HG03575 (cell line): ENCODE data around the gene SETD7.

Source experiments
- ATAC-seq: cut with Tn5 transposase; IDR thresholded peaks from one replicate; pipeline ENCODE4 v1.9.1; 2021; ENCODE audit not compliant: unreplicated experiment, insufficient number of reproducible peaks, low FRiP score; ENCODE audit errors: extremely low read depth

SETD7 gene

DNA sequence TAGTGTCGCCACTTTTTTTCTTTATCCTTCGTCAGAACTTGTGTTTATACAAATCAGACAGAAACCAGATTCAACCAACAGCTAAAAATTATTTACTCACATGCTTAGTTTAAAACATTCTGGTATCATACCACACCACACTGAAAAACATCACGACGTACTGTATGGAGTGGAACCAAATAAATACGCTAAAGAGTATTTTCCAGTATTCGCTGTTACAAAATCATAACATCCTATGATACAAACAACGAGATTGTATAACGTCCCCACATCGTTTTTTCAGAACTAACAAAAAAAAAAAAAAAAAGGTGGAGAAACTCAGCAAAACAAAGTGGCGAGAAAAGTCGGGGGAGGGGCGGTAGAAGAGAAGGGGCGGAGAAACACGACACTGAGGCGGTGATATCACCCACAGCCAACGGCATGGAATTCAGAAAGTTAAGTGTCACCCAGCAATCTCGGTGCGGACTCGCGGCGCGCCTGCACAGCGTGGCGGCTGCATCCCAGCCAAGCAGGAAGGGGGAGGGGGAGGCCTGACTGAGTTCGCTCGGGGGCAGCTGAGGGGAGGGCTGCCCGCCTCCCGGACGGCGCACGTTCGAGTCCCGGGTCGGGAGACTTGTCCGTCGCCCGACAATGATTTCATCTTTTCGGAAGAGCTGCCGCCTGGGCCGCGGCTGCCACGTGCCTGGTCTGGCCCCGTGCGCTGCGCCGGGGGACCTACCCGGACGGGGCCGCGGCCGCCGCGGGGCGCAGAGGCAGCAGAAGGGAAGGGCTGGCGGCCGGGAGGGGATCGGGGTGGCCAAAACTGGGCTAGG, 920 bp downstream of the SETD7 start:
- ATAC-seq = no peak

DNA sequence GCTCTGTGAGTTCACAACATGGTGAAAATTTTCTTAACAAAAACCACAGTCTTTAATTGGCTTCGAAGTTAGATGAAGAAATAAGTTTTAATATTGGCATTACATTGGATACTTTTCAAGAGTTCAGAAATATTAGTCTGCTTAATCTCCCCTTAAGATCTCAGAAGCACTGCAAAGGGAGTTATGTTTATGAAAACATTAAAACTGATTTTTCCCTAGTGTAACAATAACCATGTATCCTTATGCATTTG, 1.5 kb downstream of the SETD7 start:
- no peak for ATAC-seq

DNA sequence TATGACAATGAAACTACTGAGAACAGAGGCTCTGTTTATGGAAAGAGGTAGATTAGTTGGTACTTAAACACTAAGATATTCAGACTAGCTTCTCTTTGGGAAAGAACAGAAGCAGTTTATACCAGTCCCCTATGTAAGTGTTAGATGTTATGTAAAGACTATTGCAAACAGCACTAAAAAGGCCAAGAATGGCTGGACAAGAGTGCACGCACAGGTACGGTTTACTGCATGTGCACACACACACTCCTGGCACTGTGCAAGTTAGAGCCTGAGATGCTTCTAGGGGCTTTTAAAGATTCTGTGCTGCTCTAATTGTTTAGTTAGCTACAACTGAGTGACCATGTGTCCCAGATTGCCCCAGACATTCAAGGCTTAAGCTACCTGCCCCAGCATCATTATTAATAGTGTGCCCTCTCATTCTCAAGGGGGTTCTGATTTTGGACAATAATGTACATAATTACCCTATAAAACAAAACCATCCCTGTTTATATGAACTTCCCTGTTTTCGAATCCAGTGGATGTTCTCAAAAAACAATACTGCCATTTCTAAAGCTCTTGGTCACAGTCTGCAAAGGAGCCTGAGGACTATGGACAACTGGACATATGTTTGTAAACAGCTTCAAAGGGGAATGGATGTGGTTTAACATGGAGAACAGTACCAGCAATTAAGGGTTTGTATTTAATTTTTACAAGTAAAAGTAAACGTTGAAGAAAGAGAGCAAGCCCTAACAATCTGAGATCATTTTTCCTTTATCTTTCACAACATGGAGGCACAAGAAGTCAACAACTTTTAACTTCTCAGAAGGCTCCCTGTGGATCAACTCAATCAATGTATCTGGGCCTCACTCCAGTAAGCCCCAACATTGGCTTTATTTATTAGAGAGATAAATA, 2.0 kb downstream of the SETD7 start:
- ATAC-seq = no peak

DNA sequence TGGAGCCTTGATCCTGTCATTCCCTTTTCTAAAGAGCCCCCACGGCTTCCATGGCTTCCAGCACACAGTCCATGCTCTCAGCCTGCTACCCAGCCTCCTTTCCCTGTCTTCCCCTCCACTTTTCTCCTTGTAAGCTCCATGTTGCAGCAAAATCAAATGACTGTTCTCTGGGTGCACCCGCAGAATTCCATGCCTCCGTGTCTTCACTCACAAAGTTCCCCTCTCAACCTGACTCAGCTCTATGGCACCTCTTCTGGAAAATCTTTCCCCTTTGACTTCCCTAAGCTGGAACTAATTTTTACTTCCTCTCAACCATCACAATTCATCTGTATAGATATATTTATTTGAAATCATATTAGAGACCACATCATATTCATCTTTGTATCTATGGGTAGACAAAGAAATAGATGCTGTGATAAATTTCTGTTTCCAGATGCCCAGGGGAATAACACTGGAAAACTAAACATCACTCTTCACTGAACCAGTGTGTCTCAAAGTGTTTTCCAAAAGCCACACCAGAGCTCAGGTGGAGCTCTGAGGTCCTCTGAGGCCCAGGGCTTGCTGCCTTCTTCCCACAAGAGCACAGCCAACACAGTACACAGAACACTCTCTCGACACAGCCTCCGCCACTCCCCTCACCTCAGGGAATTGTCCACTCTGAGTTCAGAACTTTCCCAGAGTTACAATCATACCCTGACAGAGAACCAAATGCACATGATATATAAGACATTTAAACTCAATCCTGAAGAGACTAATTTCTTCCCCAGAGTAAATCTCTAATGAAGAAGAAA, 3.3 kb downstream of the SETD7 start:
- ATAC-seq = no peak

DNA sequence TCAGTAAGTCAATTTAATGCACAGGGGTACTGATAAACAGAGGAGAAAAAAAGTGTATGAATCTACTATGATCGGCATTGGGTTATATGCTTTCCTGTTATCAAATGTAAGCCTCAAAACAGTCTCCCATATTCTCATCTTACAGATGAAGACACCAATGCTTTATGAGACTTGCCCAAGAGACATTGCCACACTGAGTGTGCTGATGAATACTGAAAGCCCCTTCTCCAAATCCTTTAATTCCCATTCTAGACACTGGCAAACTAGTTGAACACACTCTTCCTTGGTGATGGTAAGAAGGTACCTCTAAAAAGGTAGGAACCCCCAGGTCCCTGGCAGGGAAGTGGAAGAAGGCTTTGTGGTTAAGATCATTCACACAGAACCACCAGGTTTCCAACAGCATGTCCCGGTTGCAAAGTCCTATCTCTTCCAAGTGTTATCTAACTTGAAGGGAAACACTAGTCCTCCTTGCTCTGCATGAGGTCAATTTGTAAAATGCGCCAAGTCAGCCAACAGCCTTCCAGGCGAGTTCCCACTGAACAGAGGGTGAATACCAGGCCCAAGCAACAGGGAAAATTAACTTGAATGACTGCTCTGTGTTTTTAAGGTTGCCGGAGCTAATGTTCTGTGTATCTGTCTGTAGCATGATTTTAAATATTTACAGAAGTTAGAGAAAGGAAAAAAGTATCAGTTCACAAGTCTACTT, 5.1 kb downstream of the SETD7 start:
- no peak for ATAC-seq

DNA sequence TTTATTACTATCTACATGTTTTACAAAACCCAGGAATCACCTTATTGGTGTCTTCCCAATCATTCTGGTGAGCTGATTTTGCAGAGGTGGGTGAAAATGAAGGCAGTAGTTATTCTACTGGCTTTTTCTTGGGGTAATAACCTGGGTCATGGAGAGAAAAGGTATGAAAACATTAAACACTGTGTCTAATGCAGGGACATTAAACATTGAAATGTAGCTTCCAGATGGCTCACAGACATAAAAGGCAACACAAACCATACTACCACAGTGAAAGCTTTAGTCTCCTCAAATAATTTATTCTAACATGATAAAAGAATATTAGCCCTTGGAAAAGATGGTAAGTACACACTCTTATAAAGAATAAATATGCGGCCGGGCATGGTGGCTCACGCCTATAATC, 8.0 kb downstream of the SETD7 start:
- ATAC-seq = no peak

DNA sequence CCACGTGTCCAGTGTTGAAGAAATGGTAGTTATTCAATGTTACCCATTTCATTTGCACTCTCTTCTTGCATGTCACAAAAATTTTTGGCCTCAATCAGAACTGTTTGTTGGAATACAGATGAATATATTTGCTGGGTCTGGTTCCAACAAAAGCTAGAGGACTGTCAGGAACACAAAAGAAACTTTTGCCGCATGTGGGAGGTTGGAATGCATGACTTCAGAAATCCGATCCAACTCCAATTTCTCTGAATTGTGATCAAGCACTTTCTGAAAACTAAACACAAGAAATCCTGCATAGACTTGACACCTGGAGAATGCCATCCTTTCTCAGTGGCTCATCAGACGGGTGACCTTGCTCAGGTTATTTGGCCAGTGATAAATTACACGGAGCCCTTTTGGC, 15.4 kb downstream of the SETD7 start:
- ATAC-seq = no peak

DNA sequence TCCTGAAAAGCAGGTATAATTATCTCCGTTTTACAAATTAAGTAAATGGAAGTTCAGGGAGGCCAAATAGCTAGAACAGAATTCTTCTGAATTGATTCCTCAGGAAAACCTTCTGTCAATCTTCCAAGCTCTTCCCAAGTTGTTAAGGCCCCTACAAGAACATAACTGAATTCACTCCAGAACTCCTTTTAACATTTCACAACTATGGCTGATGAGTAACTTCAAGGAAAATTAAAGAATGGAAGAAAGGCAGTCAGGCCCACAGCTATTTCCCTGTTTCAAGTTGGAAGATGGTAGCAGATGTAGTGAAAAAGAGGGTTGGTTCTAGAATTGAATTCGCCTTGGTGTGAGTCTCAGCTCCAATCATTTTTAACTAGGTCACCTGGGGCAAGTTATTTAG, 15.9 kb downstream of the SETD7 start:
- ATAC-seq = no peak

DNA sequence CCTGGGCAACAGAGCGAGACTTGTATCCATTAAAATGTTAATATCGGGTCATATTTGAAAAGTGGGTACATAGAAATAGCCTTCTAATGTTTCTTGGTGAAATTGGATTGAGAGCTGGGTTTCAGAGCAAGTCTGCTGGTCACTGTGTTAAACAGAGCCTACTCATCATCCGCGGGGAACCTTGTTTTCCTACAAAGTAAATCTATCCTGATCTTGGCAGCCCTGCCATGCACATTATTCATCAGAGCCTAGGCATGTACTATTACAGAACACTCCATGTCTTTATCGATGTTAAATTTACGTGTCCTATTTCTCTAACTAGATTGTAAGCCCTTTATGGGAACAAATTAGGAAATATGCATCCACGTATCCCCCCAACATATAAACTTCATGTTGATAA, 18.7 kb downstream of the SETD7 start:
- no peak for ATAC-seq

DNA sequence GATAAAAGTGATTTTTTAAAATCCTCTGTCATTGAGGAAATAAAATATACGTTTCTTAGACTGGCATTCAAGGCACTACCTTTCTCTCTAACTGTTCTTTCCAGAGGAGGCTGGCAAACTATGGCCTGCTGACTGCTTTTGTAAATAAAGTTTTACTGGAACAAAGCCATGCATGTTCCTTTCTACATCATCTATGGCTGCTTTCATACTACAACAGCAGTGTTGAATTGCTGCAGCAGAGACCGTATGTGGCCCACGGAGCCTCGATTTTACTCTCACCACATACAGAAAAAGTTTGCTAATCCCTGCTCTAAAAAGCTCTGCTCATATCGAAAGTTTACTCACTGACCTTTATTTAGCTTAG, 20.2 kb downstream of the SETD7 start:
- ATAC-seq = no peak

DNA sequence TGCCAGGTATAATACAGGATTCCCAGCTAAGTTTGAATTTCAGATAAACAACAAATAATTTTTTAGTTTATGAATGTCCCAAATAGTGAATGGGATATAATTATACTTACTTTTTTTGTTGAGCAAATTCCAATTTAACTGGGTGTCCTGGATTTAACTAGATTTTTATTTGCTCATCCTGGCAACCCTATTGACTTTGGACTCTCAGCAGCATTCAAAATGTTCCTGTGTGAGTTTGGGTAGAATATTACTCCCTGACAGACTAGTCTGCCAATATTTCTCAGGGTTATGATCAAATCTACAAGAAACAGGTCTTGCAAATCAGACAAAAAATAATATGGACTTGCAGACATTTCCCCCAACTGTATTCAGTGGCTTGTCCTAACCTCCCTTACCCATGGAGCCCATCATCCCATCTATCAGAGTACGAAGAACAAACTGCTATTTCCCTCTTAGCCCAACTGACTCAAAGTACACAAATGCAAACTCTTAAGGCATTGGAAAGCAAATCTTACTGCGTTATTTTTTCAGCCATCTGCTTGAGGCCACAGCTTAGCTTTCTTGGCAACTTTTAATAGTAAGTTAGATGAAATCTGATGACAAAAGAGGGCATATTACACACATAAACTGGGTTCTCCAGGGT, 20.7 kb downstream of the SETD7 start:
- ATAC-seq = no peak

DNA sequence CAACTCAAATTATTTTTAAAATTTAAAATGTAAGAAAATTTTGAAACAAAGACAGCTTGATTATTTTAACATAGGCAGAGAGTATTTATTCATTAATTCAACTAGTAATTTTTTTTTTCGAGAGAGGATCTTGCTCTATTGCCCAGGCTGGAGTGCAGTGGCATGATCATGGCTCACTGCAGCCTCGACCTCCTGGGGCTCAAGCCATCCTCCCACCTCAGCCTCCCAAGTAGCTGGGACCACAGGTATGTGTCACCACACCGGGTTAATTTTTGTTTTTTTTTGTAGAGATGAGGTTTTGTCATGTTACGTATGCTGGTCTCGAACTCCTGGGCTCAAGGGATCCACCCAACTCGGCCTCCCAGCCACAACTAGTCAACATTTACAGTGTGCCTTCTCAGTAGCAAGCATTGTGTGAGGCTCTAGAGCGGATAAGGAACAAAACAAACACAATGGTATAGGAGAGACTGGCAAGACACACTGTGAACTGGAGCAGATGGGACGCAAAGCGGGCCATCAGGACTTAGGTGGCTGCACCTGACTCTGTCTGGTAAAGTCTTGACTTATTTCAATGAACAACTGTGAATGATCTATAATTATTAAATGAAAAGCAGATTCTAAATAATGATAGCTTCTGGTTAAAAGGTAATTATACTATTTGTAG, 21.6 kb downstream of the SETD7 start:
- no peak for ATAC-seq

DNA sequence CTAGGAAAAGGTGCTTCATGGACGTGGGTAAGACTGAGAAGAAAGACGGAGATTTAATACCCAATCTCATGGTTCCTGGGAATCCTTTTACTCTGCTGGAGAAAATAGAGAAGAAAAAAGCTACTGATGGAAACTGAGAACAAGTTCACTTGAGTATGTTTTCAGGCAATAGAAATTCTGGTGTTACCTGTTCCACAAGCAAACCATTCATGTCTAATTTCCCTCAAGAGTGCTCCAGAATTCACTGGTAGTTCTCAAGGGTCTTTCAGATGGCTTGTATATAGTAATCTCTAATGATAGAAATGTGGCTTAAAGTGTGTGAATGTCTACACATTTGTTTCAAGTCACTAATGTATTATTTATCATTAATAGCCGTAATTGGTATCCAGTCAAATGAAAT, 22.5 kb downstream of the SETD7 start:
- ATAC-seq = no peak

DNA sequence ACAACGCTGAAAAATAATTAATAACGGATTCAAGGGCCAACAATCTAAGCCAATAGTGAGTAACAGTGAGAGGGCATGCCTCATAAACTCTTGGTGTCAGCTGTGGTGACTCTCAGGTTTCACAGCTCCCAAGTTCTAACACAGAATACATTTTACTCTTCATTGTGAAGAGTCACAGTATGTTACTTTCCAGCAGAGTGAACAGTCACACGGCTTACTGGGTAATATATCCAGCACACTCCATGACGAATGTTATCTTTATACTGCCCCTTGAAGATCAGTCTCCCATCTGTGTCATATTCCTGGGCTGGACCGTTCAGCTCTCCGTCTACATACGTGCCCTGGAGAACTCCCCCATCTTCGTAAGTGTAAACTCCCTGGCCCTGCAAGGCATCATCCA, 23.1 kb downstream of the SETD7 start:
- no peak for ATAC-seq

DNA sequence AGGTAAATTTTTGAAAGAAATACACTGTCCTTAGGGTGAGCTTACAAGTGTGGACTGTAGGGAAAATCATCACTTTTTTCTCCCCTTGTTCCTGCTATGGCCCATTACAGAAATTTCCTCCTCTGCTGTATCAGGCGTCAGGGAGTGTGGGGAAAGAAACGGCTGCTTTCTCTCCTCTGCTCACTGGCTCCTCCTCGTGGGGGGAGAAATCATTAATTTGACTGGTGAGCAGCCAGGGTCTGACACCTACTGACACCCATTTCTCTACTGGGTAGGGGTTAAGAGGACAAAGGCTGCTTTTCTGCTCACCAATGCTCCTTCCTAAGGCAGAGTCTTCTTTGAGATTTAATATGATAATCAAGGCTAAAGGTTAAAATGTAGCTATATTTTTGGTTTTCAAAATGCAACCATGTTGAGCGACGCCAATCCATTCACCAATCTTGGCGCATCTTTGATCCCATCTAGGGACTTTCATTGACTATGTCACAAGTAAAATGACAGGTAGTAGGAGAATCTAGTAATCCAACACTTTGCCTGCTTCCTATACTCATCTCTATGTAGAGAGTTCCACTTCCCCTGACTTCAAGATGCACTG, 25.1 kb downstream of the SETD7 start:
- no peak for ATAC-seq

DNA sequence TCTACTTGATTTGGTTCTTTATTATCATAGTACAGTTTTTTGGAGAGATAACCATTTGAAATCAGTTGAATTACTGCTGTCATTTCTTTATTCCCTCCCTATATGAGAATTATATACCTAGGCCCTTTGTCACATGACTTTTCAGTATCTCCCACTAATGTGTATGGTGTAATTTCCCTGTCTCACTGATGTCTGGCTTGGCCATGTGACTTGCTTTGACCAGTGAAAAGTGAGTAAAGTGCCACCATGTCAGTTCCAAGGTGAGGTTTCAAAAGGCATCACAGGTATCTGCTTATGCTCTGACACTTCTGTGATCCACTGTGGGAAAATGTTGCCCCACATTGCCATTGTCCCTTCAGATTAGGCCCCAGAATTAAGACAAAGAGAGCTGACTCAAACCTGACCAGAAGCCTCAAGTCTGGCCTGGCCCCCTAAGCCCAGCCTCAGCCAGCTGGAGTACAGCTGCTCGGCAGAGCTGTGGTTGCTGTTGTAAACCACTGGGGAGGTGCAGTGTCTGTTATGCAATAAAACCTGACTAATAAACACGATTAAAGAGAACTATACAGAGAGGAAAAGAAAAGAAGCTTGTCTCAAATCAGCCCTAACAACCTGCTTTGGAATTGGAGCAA, 27.5 kb downstream of the SETD7 start:
- peak; percentile 77 for ATAC-seq

DNA sequence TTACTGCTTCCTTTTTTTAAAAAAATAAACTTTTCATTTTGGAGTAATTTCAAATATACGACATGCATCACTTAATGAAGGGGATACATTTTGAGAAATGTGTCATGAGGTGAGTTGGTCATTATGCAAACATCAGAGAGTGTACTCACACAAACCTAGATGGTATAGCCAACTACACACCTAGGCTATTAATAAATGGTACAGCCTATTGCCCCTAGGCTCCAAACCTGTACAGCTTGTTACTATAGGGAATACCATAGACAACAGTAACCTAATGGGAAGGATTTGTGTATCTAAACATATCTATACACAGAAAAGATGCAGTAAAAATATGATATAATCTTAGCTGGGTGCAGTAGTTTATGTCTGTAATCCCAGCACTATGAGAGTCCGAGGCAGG, 29.1 kb downstream of the SETD7 start:
- no peak for ATAC-seq

DNA sequence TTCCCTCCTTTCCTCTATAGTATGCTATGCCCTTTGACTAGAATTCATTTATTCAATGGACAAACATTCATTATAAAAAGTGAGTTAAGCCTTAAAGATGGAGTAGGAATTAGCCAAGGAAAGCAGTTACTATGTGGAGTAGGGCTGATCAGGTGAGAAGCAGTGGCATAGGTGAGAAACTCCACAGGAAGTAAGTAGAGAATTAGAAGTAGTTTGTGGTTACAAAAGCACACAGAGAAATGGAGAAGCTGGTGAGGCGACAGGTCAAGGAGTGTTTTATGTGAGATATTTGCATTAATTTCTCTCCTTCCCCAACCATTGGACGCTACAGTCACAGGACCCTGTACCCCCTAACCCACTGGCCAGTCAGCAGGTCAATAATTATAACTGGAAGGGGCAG, 30.6 kb downstream of the SETD7 start:
- ATAC-seq = no peak
